ENCODE measurements around the gene CDH23. TPM values are rescaled to one million over a fixed set of nuclear protein-coding genes. Genes with fewer than 3 reads are reported as not detected.

The CDH23 gene
- total and polyA plus RNA-seq, 5 donors = 2.4 to 6.3 (median 5.2) TPM

DNA sequence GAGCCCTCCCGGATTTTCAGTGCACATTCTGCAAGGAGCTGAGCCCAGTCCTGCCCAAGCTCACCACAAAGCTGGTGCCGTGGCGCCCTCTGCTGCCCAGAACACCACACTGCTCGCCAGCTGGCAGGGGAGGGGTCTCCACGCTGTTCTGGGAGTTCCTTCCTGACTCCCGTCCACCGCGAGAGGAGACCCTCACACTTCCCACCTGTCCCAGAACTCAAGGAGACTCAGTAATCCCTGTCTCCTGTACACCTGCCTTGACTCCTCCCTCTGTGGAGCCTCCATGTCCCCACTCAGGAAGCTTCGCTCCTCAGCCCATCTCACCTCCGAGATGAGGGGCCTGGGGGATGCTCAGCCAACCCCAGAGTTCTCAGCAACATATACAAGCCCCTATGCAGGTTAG lies 311.6 kb downstream of the CDH23 start:
- H3K27ac ChIP-seq (ENCODE audit: low read length) = no peak overlapping the region
- no peaks in the 10 kb centered on the region for H3K9me3 ChIP-seq (ENCODE audit: control insufficient read depth, low read length)
- WGBS = 17% methylated on average over 10 of the region's 10 CpGs
- DNase-seq = peak; percentile 65 to 88 (median 88)
- H3K4me1 ChIP-seq (ENCODE audit: control insufficient read depth, insufficient read depth, low read length) = peaks cover 5% of the 10 kb centered on the region
- intact Hi-C loops (cut with DNase I) = loop anchor here (5.0 to 10.0 kb wide), 3 partner anchors 311 to 324 kb away; partner anchors contain the start of gene CDH23 (in 1 of the 4)
- H3K4me3 ChIP-seq (ENCODE audit: low read length) = no peak overlapping the region
- H3K27me3 ChIP-seq (ENCODE audit: control insufficient read depth, insufficient read depth) = no peaks in the 10 kb centered on the region
- ATAC-seq = peak; percentile 7 to 37

DNA sequence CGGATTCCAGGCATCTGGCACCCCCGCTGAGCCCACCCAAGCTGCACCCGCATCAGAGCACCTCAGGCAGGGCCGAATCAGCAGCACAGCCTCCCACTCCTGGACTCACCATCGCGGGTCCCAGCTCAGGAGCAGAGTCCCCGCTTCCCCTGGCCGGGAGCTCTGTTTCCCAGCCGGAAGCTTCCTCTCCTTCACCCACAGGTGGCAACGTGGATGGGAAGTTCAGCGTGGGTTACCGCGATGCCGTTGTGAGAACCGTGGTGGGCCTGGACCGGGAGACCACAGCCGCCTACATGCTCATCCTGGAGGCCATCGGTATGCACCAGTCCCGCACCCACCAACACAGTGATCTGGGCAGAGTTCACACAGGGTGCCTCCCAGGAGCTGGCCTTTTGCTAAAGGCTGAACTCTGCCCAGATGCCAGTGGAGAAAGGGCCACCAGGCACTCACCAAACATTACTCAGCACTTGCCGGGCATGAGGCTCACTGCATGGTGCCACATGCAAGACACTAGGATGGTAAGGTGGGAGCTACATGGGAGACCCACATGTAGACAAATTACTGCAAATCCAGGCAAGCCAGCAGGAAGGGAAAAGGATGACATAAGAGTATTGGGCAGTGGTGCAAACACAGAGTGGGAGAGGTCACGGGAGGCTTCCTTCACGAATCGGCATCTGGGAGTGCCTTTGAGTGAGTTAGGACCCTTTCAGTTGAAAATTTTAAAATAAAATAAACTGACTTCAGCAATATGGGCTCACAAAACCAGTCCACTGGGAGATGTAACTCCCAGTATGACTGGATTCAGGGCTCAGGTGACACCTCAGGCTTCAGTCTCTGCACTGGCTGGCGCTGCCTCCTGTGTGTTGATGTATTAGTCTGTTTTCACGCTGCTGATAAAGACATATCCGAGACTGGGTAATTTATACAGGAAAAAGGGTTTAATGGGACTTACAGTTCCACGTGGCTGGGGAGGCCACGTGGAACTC lies 312.5 kb downstream of the CDH23 start:
- WGBS = 71% methylated on average over 28 of the region's 28 CpGs
- H3K4me3 ChIP-seq (ENCODE audit: low read length) = no peak overlapping the region
- intact Hi-C loops (cut with DNase I) = loop anchor here (5.0 to 10.0 kb wide), 3 partner anchors 312 to 324 kb away; partner anchors contain the start of gene CDH23 (in 1 of the 4)
- H3K27ac ChIP-seq (ENCODE audit: low read length) = no peak overlapping the region
- peak in 2 of 3 donors; percentile 47 to 65 for DNase-seq
- ATAC-seq = no peak
- H3K27me3 ChIP-seq (ENCODE audit: control insufficient read depth, insufficient read depth) = no peaks in the 10 kb centered on the region
- peaks cover 11% of the 10 kb centered on the region for H3K4me1 ChIP-seq (ENCODE audit: control insufficient read depth, insufficient read depth, low read length)
- H3K9me3 ChIP-seq (ENCODE audit: control insufficient read depth, low read length) = no peaks in the 10 kb centered on the region

DNA sequence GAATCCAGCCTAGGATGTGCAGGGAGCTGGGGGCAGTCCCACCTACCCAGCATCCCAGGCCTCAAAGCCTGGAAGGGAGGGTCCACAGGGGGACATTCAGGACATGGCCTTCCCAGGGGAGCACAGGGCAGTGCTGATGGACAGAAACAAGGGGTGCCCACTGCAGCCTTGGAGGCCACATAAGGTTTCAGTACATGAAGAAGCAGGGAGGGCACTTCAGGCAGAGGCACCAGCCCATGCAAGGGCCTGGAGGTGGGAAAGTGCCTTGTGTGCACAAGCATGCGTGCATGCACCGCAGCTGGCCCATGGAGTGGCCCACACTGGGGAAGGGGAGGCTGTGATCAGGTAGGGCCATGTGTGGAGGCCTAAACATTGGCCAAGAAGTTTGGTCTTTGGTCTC lies 313.8 kb downstream of the CDH23 start:
- intact Hi-C loops (cut with DNase I) = no loop called here
- 100% methylated on average over 2 of the region's 2 CpGs for WGBS
- H3K9me3 ChIP-seq (ENCODE audit: control insufficient read depth, low read length) = no peaks in the 10 kb centered on the region
- H3K27ac ChIP-seq (ENCODE audit: low read length) = no peak overlapping the region
- ATAC-seq (no peak), DNase-seq (peak in 1 of 3 donors; percentile 51)
- H3K4me1 ChIP-seq (ENCODE audit: control insufficient read depth, insufficient read depth, low read length) = peaks cover 22% of the 10 kb centered on the region
- no peaks in the 10 kb centered on the region for H3K27me3 ChIP-seq (ENCODE audit: control insufficient read depth, insufficient read depth)
- no peak overlapping the region for H3K4me3 ChIP-seq (ENCODE audit: low read length)

- no peak for ATAC-seq
- no peak overlapping the region for H3K27ac ChIP-seq (ENCODE audit: low read length)
These were observed 314.4 kb downstream of the CDH23 start for GRCh38 chr10:71711052-71711623.

GRCh38 chr10:71712170-71712569 lies 315.4 kb downstream of the CDH23 start:
- Histone ChIP-seq H3K27me3 (ENCODE audit: control insufficient read depth, insufficient read depth) (no peaks in the 10 kb centered on the region), H3K4me1 (ENCODE audit: control insufficient read depth, insufficient read depth, low read length) (peaks cover 23% of the 10 kb centered on the region), H3K27ac (ENCODE audit: low read length) (peak overlapping the region; percentile 95), H3K9me3 (ENCODE audit: control insufficient read depth, low read length) (no peaks in the 10 kb centered on the region), H3K4me3 (ENCODE audit: low read length) (no peak overlapping the region)
- intact Hi-C loops (cut with DNase I) = no loop called here
- DNase-seq = no peak
- ATAC-seq = no peak
- 89% methylated on average over 2 of the region's 2 CpGs for WGBS

More at GRCh38 chr10:71711052-71711623, 314.4 kb downstream of the CDH23 start:
- H3K4me1 ChIP-seq (ENCODE audit: control insufficient read depth, insufficient read depth, low read length) = peaks cover 22% of the 10 kb centered on the region
- H3K27me3 ChIP-seq (ENCODE audit: control insufficient read depth, insufficient read depth) = no peaks in the 10 kb centered on the region
- DNase-seq = peak in 1 of 3 donors; percentile 46
- intact Hi-C loops (cut with DNase I) = no loop called here
- H3K4me3 ChIP-seq (ENCODE audit: low read length) = no peak overlapping the region
- no peaks in the 10 kb centered on the region for H3K9me3 ChIP-seq (ENCODE audit: control insufficient read depth, low read length)
- WGBS = 91% methylated on average over 6 of the region's 6 CpGs

DNA sequence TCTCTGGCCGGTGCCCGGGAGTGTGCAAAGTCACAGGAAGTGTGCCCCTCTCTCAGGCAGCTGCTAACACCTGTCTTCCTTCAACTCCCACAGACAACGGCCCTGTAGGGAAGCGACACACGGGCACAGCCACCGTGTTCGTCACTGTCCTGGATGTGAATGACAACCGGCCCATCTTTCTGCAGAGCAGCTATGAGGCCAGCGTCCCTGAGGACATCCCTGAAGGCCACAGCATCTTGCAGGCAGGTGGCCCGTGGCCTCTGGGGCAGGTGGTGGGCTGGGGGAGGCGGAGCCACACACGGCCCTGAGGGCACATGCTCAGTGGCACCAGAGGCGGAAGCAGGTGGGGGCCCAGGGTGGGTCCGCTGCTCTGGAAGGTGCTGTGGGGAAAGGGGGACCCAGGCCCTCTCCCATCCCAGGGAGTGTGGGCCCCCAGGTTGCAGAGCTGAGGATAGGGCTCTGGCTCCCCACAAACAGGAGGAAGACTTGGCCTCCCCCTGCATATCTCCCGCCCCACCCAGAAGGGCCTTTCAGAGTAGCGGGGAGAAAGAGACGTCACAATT lies 315.9 kb downstream of the CDH23 start:
- no peak overlapping the region for H3K4me3 ChIP-seq (ENCODE audit: low read length)
- H3K27me3 ChIP-seq (ENCODE audit: control insufficient read depth, insufficient read depth) = no peaks in the 10 kb centered on the region
- H3K4me1 ChIP-seq (ENCODE audit: control insufficient read depth, insufficient read depth, low read length) = peaks cover 24% of the 10 kb centered on the region
- 62% methylated on average over 17 of the region's 17 CpGs for WGBS
- no peak for DNase-seq
- no peaks in the 10 kb centered on the region for H3K9me3 ChIP-seq (ENCODE audit: control insufficient read depth, low read length)
- H3K27ac ChIP-seq (ENCODE audit: low read length) = peak overlapping the region; percentile 95
- intact Hi-C loops (cut with DNase I) = no loop called here
- ATAC-seq = no peak

DNA sequence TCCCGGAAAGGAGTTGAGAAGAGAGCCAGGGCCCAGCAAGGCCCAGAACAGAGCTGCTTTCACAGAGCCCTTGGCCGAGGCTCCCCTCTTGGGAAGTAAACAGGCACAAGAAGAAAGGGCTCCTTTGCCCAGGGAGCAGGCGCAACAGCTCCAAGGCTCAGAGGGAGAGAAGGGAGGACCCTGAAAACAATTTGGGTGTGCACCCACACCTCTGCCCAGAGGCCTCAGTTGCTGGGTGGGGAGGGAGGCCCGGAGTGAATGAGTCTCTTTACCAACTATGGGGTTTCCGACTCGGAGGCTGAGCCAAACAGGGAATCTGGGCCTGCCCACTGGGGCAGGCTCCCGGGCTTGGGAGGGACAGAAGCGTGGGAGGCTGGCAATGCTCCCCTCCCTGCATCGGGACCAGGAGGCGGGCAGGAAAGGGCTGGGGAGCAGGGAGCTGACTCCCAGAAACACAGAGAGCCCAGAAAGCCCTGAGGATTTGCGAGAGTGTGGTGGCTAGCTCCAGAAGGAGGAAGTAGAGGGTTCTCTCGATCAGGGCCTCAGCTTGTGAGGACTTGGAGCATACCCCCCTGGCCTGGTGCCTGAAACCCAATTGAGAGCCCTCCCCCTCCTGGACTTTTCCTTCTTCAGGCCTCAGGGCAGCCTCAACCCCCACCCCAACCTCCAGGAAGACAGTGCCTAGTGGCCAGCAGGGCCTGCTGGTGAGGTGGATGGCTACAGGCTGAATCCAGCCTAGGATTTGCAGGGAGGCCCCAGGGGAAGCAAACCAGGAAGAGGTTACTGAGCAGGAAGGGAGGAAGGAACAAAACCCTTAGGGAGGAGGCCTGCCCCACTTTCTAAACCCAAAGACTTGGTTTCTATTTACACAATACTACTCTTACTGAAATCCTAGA lies 316.7 kb downstream of the CDH23 start:
- peak; percentile 88 to 90 for ATAC-seq
- H3K27me3 ChIP-seq (ENCODE audit: control insufficient read depth, insufficient read depth) = no peaks in the 10 kb centered on the region
- DNase-seq = peak; percentile 95 to 97 (median 96)
- H3K4me1 ChIP-seq (ENCODE audit: control insufficient read depth, insufficient read depth, low read length) = peaks cover 26% of the 10 kb centered on the region
- no peaks in the 10 kb centered on the region for H3K9me3 ChIP-seq (ENCODE audit: control insufficient read depth, low read length)
- 25% methylated on average over 12 of the region's 12 CpGs for WGBS
- H3K4me3 ChIP-seq (ENCODE audit: low read length) = no peak overlapping the region
- peak overlapping the region; percentile 95 for H3K27ac ChIP-seq (ENCODE audit: low read length)
- intact Hi-C loops (cut with DNase I) = no loop called here

- no peak for ATAC-seq
- H3K4me1 ChIP-seq (ENCODE audit: control insufficient read depth, insufficient read depth, low read length) = peaks cover 27% of the 10 kb centered on the region
- no peak overlapping the region for H3K4me3 ChIP-seq (ENCODE audit: low read length)
- intact Hi-C loops (cut with DNase I) = no loop called here
- H3K27ac ChIP-seq (ENCODE audit: low read length) = peak overlapping the region; percentile 95
- peak in 2 of 3 donors; percentile 56 to 70 for DNase-seq
- H3K9me3 ChIP-seq (ENCODE audit: control insufficient read depth, low read length) = no peaks in the 10 kb centered on the region
- WGBS = 46% methylated on average over 4 of the region's 4 CpGs
- H3K27me3 ChIP-seq (ENCODE audit: control insufficient read depth, insufficient read depth) = no peaks in the 10 kb centered on the region
These were observed 317.3 kb downstream of the CDH23 start for GRCh38 chr10:71714031-71714410.

DNA sequence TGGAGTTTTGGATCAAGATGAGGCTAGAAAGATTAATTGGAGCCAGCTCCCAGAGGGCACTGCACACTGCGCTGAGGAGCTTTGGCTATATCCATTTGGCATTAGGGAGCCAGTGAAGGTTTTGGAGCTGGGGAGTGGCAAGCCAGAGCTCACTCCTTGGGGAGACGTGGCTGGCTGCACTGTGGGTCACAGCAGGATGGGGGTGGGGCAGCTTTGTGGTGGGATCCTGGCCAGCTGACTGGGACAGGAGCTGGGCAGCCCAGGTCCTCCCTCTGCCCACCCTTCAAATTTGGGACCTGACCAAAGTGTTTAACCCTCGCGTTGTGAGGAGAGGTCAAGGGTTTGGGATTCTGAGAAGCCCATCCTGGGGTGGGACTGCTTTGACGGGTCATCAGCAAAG lies 317.9 kb downstream of the CDH23 start:
- 59% methylated on average over 5 of the region's 5 CpGs for WGBS
- Histone ChIP-seq H3K27me3 (ENCODE audit: control insufficient read depth, insufficient read depth) (no peaks in the 10 kb centered on the region), H3K27ac (ENCODE audit: low read length) (peak overlapping the region; percentile 95), H3K4me3 (ENCODE audit: low read length) (no peak overlapping the region), H3K9me3 (ENCODE audit: control insufficient read depth, low read length) (no peaks in the 10 kb centered on the region), H3K4me1 (ENCODE audit: control insufficient read depth, insufficient read depth, low read length) (peaks cover 33% of the 10 kb centered on the region)
- ATAC-seq = no peak
- intact Hi-C loops (cut with DNase I) = no loop called here
- peak in 2 of 3 donors; percentile 79 to 82 for DNase-seq

DNA sequence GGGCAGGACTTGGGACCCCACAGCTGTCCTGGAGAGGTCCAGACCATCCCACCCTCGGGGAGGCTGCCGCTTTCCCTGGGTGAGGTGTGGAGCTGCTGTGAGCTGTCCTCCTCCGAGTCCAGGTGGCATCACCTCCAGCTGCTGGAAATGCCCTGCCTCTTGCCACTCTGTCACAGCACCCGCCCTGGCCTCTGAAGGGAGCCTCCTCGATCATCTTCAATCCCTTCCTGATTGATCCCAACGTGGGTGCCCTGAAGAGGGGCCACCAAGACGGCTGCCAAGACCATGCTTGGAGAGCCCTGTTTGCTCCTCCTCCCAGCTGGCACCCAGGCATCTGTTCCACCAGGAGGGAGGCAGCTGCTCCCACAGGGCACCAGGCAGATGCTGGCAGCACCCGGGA lies 318.3 kb downstream of the CDH23 start:
- WGBS = 86% methylated on average over 8 of the region's 8 CpGs
- intact Hi-C loops (cut with DNase I) = loop anchor here in 1 of 4 donors (5.0 kb wide), 1 partner anchor 57 kb away; the partner anchor contains the start of gene VSIR
- peaks cover 34% of the 10 kb centered on the region for H3K4me1 ChIP-seq (ENCODE audit: control insufficient read depth, insufficient read depth, low read length)
- H3K27ac ChIP-seq (ENCODE audit: low read length) = no peak overlapping the region
- ATAC-seq = no peak
- DNase-seq = peak in 2 of 3 donors; percentile 56 to 66
- no peaks in the 10 kb centered on the region for H3K27me3 ChIP-seq (ENCODE audit: control insufficient read depth, insufficient read depth)
- no peak overlapping the region for H3K4me3 ChIP-seq (ENCODE audit: low read length)
- no peaks in the 10 kb centered on the region for H3K9me3 ChIP-seq (ENCODE audit: control insufficient read depth, low read length)

Measured in right cardiac atrium (tissue), 5 donors.